ENCODE data around the gene TSHZ2.

Gene TSHZ2

GRCh38 chr20:53253668-53254067 is 281.5 kb downstream of the TSHZ2 start:
- DNase-seq: no peak

GRCh38 chr20:53255102-53255710 is 283.0 kb downstream of the TSHZ2 start:
- DNase-seq: peak in 1 of 5 experiments; percentile 17

- no peak for DNase-seq
Measured at GRCh38 chr20:53258741-53259140, 286.6 kb downstream of the TSHZ2 start.

- no peak for DNase-seq
Measured at GRCh38 chr20:53260168-53260567, 288.0 kb downstream of the TSHZ2 start.

- DNase-seq: no peak
Measured at GRCh38 chr20:53260591-53260990, 288.4 kb downstream of the TSHZ2 start.

GRCh38 chr20:53262365-53262764 is 290.2 kb downstream of the TSHZ2 start:
- DNase-seq: no peak

- DNase-seq: no peak
Measured at GRCh38 chr20:53263554-53264438, 291.6 kb downstream of the TSHZ2 start.

- no peak for DNase-seq
Measured at GRCh38 chr20:53264604-53265003, 292.4 kb downstream of the TSHZ2 start.

GRCh38 chr20:53265304-53265875 is 293.2 kb downstream of the TSHZ2 start:
- DNase-seq: no peak

- DNase-seq: no peak
Measured at GRCh38 chr20:53269380-53269779, 297.2 kb downstream of the TSHZ2 start.

- DNase-seq: no peak
Measured at GRCh38 chr20:53270792-53271375, 298.7 kb downstream of the TSHZ2 start.

GRCh38 chr20:53274365-53274764 is 302.2 kb downstream of the TSHZ2 start:
- DNase-seq: no peak

GRCh38 chr20:53274807-53275206 is 302.6 kb downstream of the TSHZ2 start:
- DNase-seq: no peak

- DNase-seq: no peak
Measured at GRCh38 chr20:53276143-53276542, 304.0 kb downstream of the TSHZ2 start.

GRCh38 chr20:53278555-53278954 is 306.4 kb downstream of the TSHZ2 start:
- no peak for DNase-seq

- no peak for DNase-seq
Measured at GRCh38 chr20:53279735-53280134, 307.6 kb downstream of the TSHZ2 start.

GRCh38 chr20:53281557-53282117 is 309.5 kb downstream of the TSHZ2 start:
- DNase-seq: no peak

- DNase-seq: no peak
Measured at GRCh38 chr20:53282217-53282955, 310.2 kb downstream of the TSHZ2 start.

GRCh38 chr20:53283011-53283410 is 310.9 kb downstream of the TSHZ2 start:
- DNase-seq: no peak

- DNase-seq: no peak
Measured at GRCh38 chr20:53283597-53283996, 311.4 kb downstream of the TSHZ2 start.

- no peak for DNase-seq
Measured at GRCh38 chr20:53284256-53284655, 312.1 kb downstream of the TSHZ2 start.

GRCh38 chr20:53284696-53285095 is 312.5 kb downstream of the TSHZ2 start:
- DNase-seq: no peak

Data from T-helper 2 cell (primary cell).